MM.1S (cell line): ENCODE data around the gene HAO2.

ENCODE experiments used
- DNase-seq: peaks from one replicate; pipeline ENCODE4 v3.0.0-alpha.2; 2015
- H2AFZ ChIP-seq: fragments of 300-600 bp; sonication (generic); 2 replicates; pipeline ENCODE4 v1.6.0; 2016; ENCODE audit warnings: antibody characterized with exemption, low read length
- H3F3A ChIP-seq: fragments of 300-600 bp; sonication (generic); 2 replicates; pipeline ENCODE4 v1.6.1; 2016; ENCODE audit warnings: mild to moderate bottlenecking, antibody characterized with exemption, low read length, moderate library complexity, mixed read lengths; ENCODE audit not compliant: insufficient read depth
- H3K27ac ChIP-seq: fragments of 300-600 bp; sonication (generic); 2 replicates; pipeline ENCODE4 v1.5.1; 2016; ENCODE audit warnings: mild to moderate bottlenecking, low read length
- H3K27me3 ChIP-seq: fragments of 300-600 bp; sonication (generic); replicated peaks from 2 replicates; pipeline ENCODE4 v1.6.0; 2016; ENCODE audit warnings: low read length; ENCODE audit not compliant: insufficient read depth
- H3K36me3 ChIP-seq: fragments of 300-600 bp; sonication (generic); replicated peaks from 2 replicates; pipeline ENCODE4 v1.6.1; 2016; ENCODE audit warnings: mild to moderate bottlenecking, low read length, mixed read lengths; ENCODE audit not compliant: insufficient read depth
- H3K4me1 ChIP-seq: fragments of 300-600 bp; sonication (generic); 2 replicates; pipeline ENCODE4 v1.6.1; 2016; ENCODE audit warnings: low read length, mixed read lengths
- H3K4me2 ChIP-seq: fragments of 300-600 bp; sonication (generic); 2 replicates; pipeline ENCODE4 v1.6.0; 2016; ENCODE audit warnings: low read depth, low read length
- H3K4me3 ChIP-seq: fragments of 300-600 bp; sonication (generic); 2 replicates; pipeline ENCODE4 v1.5.1; 2016; ENCODE audit warnings: low read length, mixed read lengths
- H3K79me2 ChIP-seq: fragments of 300-600 bp; sonication (generic); 2 replicates; pipeline ENCODE4 v1.6.1; 2016; ENCODE audit warnings: mixed run types, low read length, mixed read lengths
- H3K9ac ChIP-seq: fragments of 300-600 bp; sonication (generic); 2 replicates; pipeline ENCODE4 v1.6.1; 2016; ENCODE audit warnings: low read length, mixed read lengths
- H3K9me2 ChIP-seq: fragments of 300-600 bp; sonication (generic); replicated peaks from 2 replicates; pipeline ENCODE4 v1.6.1; 2016; ENCODE audit warnings: mild to moderate bottlenecking, low read length, mixed read lengths; ENCODE audit not compliant: insufficient read depth
- H3K9me3 ChIP-seq: fragments of 300-600 bp; sonication (generic); replicated peaks from 2 replicates; pipeline ENCODE4 v1.6.1; 2016; ENCODE audit warnings: mild to moderate bottlenecking, low read length, mixed read lengths; ENCODE audit not compliant: insufficient read depth
- H4K20me1 ChIP-seq: fragments of 300-600 bp; sonication (generic); 2 replicates; pipeline ENCODE4 v1.6.1; 2016; ENCODE audit warnings: mild to moderate bottlenecking, low read length, moderate library complexity, mixed read lengths; ENCODE audit not compliant: insufficient read depth
- CTCF ChIP-seq: fragments of 300-600 bp; sonication (generic); IDR thresholded peaks from 2 replicates; pipeline ENCODE4 v1.5.1; 2016; ENCODE audit warnings: antibody characterized with exemption, low read length, mixed read lengths
- EZH2 ChIP-seq: fragments of 300-600 bp; sonication (generic); optimal IDR thresholded peaks from 2 replicates; pipeline ENCODE3; 2017; ENCODE audit warnings: low read depth, mild to moderate bottlenecking, antibody characterized with exemption, low read length, mixed read lengths
- EZH2phosphoT487 ChIP-seq: fragments of 300-600 bp; sonication (generic); IDR thresholded peaks from 2 replicates; pipeline ENCODE4 v1.6.1; 2018; ENCODE audit warnings: antibody characterized with exemption, low read length

The HAO2 gene

GRCh38 chr1:119331190-119331515 is 37.4 kb upstream of the HAO2 start:
- Histone ChIP-seq H3K4me2 (no peak overlapping the region), H2AFZ (no peak overlapping the region), H3F3A (no peaks in the 10 kb centered on the region), H3K79me2 (no peaks in the 10 kb centered on the region), H3K4me1 (no peaks in the 10 kb centered on the region), H3K27me3 (no peaks in the 10 kb centered on the region), H3K9me2 (no peaks in the 10 kb centered on the region), H4K20me1 (no peaks in the 10 kb centered on the region), H3K9me3 (no peaks in the 10 kb centered on the region), H3K27ac (no peak overlapping the region), H3K9ac (no peak overlapping the region), H3K4me3 (no peak overlapping the region), H3K36me3 (no peaks in the 10 kb centered on the region)
- DNase-seq, result no peak
- TF ChIP-seq EZH2 (no peak), EZH2phosphoT487 (no peak), CTCF (no peak)

- Histone ChIP-seq H2AFZ (no peak overlapping the region), H3K9me3 (no peaks in the 10 kb centered on the region), H3K27ac (no peak overlapping the region), H3K79me2 (no peaks in the 10 kb centered on the region), H3K27me3 (no peaks in the 10 kb centered on the region), H4K20me1 (no peaks in the 10 kb centered on the region), H3K4me1 (no peaks in the 10 kb centered on the region), H3K36me3 (no peaks in the 10 kb centered on the region), H3F3A (no peaks in the 10 kb centered on the region), H3K4me3 (no peak overlapping the region), H3K4me2 (no peak overlapping the region), H3K9me2 (no peaks in the 10 kb centered on the region), H3K9ac (no peak overlapping the region)
- TF ChIP-seq CTCF (no peak), EZH2phosphoT487 (no peak), EZH2 (no peak)
- no peak for DNase-seq
Observed at GRCh38 chr1:119331915-119332314, 36.7 kb upstream of the HAO2 start.

- no peaks in the 10 kb centered on the region for H4K20me1 ChIP-seq
- H3K9me3 ChIP-seq, result no peaks in the 10 kb centered on the region
- no peaks in the 10 kb centered on the region for H3F3A ChIP-seq
- no peak overlapping the region for H2AFZ ChIP-seq
- H3K36me3 ChIP-seq, result no peaks in the 10 kb centered on the region
- H3K4me1 ChIP-seq, result no peaks in the 10 kb centered on the region
- no peaks in the 10 kb centered on the region for H3K9me2 ChIP-seq
- TF ChIP-seq EZH2 (no peak), CTCF (no peak), EZH2phosphoT487 (no peak)
- H3K4me2 ChIP-seq, result no peak overlapping the region
- no peaks in the 10 kb centered on the region for H3K27me3 ChIP-seq
- no peak overlapping the region for H3K9ac ChIP-seq
- no peak overlapping the region for H3K4me3 ChIP-seq
- H3K79me2 ChIP-seq, result no peaks in the 10 kb centered on the region
- no peak overlapping the region for H3K27ac ChIP-seq
- no peak for DNase-seq
Observed at GRCh38 chr1:119332622-119333021, 36.0 kb upstream of the HAO2 start.
